Prostate gland (tissue), 2 donors: ENCODE results near the gene DRC7. TPM values are rescaled to one million over a fixed set of nuclear protein-coding genes. Genes with fewer than 3 reads are reported as not detected.

Experiments
- DNase-seq: peaks from one replicate; pipeline ENCODE4 v3.0.0-alpha.2; 2019; ENCODE audit warnings: low spot score
- H3K27ac ChIP-seq, 2 donors: fragments of 200-600 bp; sonication (generic); 2 replicates each; pipeline ENCODE4 v1.5.1; 2017 to 2019
- H3K27me3 ChIP-seq: fragments of 200-600 bp; sonication (generic); replicated peaks from 2 replicates; pipeline ENCODE4 v1.5.1; 2019; ENCODE audit not compliant: insufficient read depth
- H3K36me3 ChIP-seq, 2 donors: fragments of 200-600 bp; sonication (generic); 1 replicate in 1 of 2; 2 replicates in 1 of 2; pipeline versions ENCODE4 v1.5.1 to v1.8.1; 2017 to 2019
- H3K4me1 ChIP-seq: fragments of 200-600 bp; sonication (generic); replicated peaks from 2 replicates; pipeline ENCODE4 v1.5.1; 2019
- H3K4me3 ChIP-seq, 2 donors: fragments of 200-600 bp; sonication (generic); 2 replicates each; pipeline ENCODE4 v1.5.1; 2017 to 2019
- H3K9me3 ChIP-seq: fragments of 200-600 bp; sonication (generic); 2 replicates; pipeline ENCODE4 v1.5.1; 2017
- CTCF ChIP-seq, 4 experiments: fragments of 200-600 bp in 2 of 4; fragments of 450-650 bp in 2 of 4; sonication (generic) in 2 of 4; IDR thresholded peaks; 1 replicate in 3 of 4; 2 replicates in 1 of 4; pipeline ENCODE4 v1.5.1; 2016 to 2019; ENCODE audit warnings: antibody characterized with exemption in 4 of 4, mild to moderate bottlenecking in 2 of 4, moderate library complexity in 2 of 4
- POLR2A ChIP-seq: fragments of 450-650 bp; IDR thresholded peaks from one replicate; pipeline ENCODE4 v1.6.1; 2016; ENCODE audit warnings: antibody characterized with exemption, mild to moderate bottlenecking
- POLR2AphosphoS5 ChIP-seq: sonication (generic); formaldehyde crosslinking; IDR thresholded peaks from one replicate; pipeline ENCODE4 v1.6.1; 2017; ENCODE audit warnings: antibody characterized with exemption
- WGBS: methylation state at CpG from one replicate; pipeline ENCODE4 v1.1.5; 2018; 5-methylcytosine and 5-hydroxymethylcytosine counted together
- intact Hi-C: fragments of 100-400 bp; cut with DNase I; formaldehyde crosslinking; loops from one replicate; pipeline ENCODE4 v1.14.2; 2022
- total RNA-seq, 2 donors: library from RNA; depleted of rRNA; stranded (reverse); fragments of >200 nt; gene quantifications; one replicate each; pipeline ENCODE4 v1.1.0, GENCODE V29; 2016

The DRC7 gene
- total RNA-seq, 2 donors from 2014 or later = 5.5 TPM; not detected in 1

GRCh38 chr16:57695680-57696069 is 1.1 kb downstream of the DRC7 start:
- H3K27ac ChIP-seq = no peak overlapping the region
- H3K36me3 ChIP-seq = no peaks in the 10 kb centered on the region
- TF ChIP-seq CTCF (IDR thresholded peaks at IDR 0.05) = no peak
- TF ChIP-seq POLR2AphosphoS5 = no peak
- no peak for TF ChIP-seq POLR2A
- H3K27me3 ChIP-seq = no peaks in the 10 kb centered on the region
- no peaks in the 10 kb centered on the region for H3K9me3 ChIP-seq
- H3K4me3 ChIP-seq = no peak overlapping the region
- no peaks in the 10 kb centered on the region for H3K4me1 ChIP-seq
- no peak for DNase-seq
- WGBS = 83% methylated on average over 5 of the region's 5 CpGs
- intact Hi-C loops = no loop called here

GRCh38 chr16:57696240-57696639 is 1.6 kb downstream of the DRC7 start:
- 97% methylated on average over 7 of the region's 7 CpGs for WGBS
- Histone ChIP-seq H3K9me3 (no peaks in the 10 kb centered on the region), H3K27me3 (no peaks in the 10 kb centered on the region), H3K27ac (no peak overlapping the region), H3K4me3 (no peak overlapping the region), H3K36me3 (no peaks in the 10 kb centered on the region), H3K4me1 (no peaks in the 10 kb centered on the region)
- DNase-seq = no peak
- TF ChIP-seq CTCF (IDR thresholded peaks at IDR 0.05) (no peak), POLR2AphosphoS5 (no peak), POLR2A (no peak)
- intact Hi-C loops = no loop called here

GRCh38 chr16:57697896-57698537 is 3.4 kb downstream of the DRC7 start:
- 94% methylated on average over 17 of the region's 17 CpGs for WGBS
- Histone ChIP-seq H3K4me3 (no peak overlapping the region), H3K36me3 (no peaks in the 10 kb centered on the region), H3K27me3 (no peaks in the 10 kb centered on the region), H3K27ac (no peak overlapping the region), H3K9me3 (no peaks in the 10 kb centered on the region), H3K4me1 (no peaks in the 10 kb centered on the region)
- DNase-seq = no peak
- intact Hi-C loops = no loop called here
- TF ChIP-seq POLR2AphosphoS5 (no peak), CTCF (IDR thresholded peaks at IDR 0.05) (no peak), POLR2A (no peak)

GRCh38 chr16:57698812-57699405 is 4.3 kb downstream of the DRC7 start:
- no peak for DNase-seq

More at GRCh38 chr16:57698812-57699405, 4.3 kb downstream of the DRC7 start:
- H3K27ac ChIP-seq = no peak overlapping the region
- H3K36me3 ChIP-seq = no peaks in the 10 kb centered on the region
- no peaks in the 10 kb centered on the region for H3K4me1 ChIP-seq
- no peak for TF ChIP-seq CTCF (IDR thresholded peaks at IDR 0.05)
- H3K9me3 ChIP-seq = no peaks in the 10 kb centered on the region
- intact Hi-C loops = no loop called here
- H3K27me3 ChIP-seq = no peaks in the 10 kb centered on the region
- no peak overlapping the region for H3K4me3 ChIP-seq
- WGBS = 82% methylated on average over 16 of the region's 16 CpGs
